Left lung (tissue), 10 donors: ENCODE data around the gene GALNTL6. TPM values are rescaled to one million over a fixed set of nuclear protein-coding genes. Genes with fewer than 3 reads are reported as not detected.

Experiments used
- ATAC-seq: fragments of 200-7000 bp; cut with Tn5 transposase; one replicate; pipeline ENCODE4 v1.9.1; 2020; ENCODE audit warnings: moderate library complexity
- DNase-seq, 4 donors: peaks; one replicate each; pipeline ENCODE4 v3.0.0-alpha.2; 2013 to 2020
- H3K27ac ChIP-seq, 2 donors: fragments of 200-600 bp; sonication (generic) in 1 of 2; one replicate each; pipeline versions ENCODE4 v1.5.0 to v1.8.0; 2020 to 2021
- H3K27me3 ChIP-seq, 2 donors: fragments of 200-600 bp; sonication (generic) in 1 of 2; one replicate each; pipeline versions ENCODE4 v1.5.0 to v1.8.0; 2020 to 2021
- H3K36me3 ChIP-seq, 2 donors: fragments of 200-600 bp; sonication (generic) in 1 of 2; one replicate each; pipeline versions ENCODE4 v1.5.0 to v1.8.0; 2020 to 2021
- H3K4me1 ChIP-seq, 2 donors: fragments of 200-600 bp; one replicate each; pipeline ENCODE4 v1.8.0; 2021
- H3K4me3 ChIP-seq, 2 donors: fragments of 200-600 bp; sonication (generic) in 1 of 2; one replicate each; pipeline versions ENCODE4 v1.5.0 to v1.8.0; 2020 to 2021; ENCODE audit warnings: mild to moderate bottlenecking in 1 of 2
- H3K9me3 ChIP-seq, 2 donors: fragments of 200-600 bp; sonication (generic) in 1 of 2; one replicate each; pipeline versions ENCODE4 v1.5.0 to v1.8.0; 2020 to 2021
- CTCF ChIP-seq, 2 donors: fragments of 200-600 bp; sonication (generic) in 1 of 2; IDR thresholded peaks; one replicate each; pipeline versions ENCODE4 v1.5.0 to v1.8.0; 2021; ENCODE audit warnings: antibody characterized with exemption in 2 of 2
- intact Hi-C, 2 donors: fragments of 100-400 bp; cut with DNase I; formaldehyde crosslinking; loops; one replicate each; pipeline versions ENCODE4 v1.11.2 to v1.14.2; 2022
- polyA plus RNA-seq, 6 donors: library from polyadenylated mRNA; unstranded; fragments of 120-200 nt; gene quantifications; one replicate each; pipeline ENCODE4 v1.2.1, GENCODE V29; 2013; ENCODE audit not compliant: insufficient read length in 6 of 6
- total RNA-seq, 2 donors: library from RNA; stranded (reverse); fragmentation: NEBNext Ultra II Directional; extraction: Animal tissue kit (Norgen Biotek cat#: 25700); gene quantifications; one replicate each; pipeline ENCODE4 v1.2.1, GENCODE V29; 2021
- donor health status: DM: no; HTN: yes; CAD: no.
- donor health status: DM: no; HTN: no; CAD: no.

Gene GALNTL6
- total and polyA plus RNA-seq, 8 donors, result 0.11 to 0.16 (median 0.13) TPM; not detected in 5

- H3K27ac ChIP-seq, result no peak overlapping the region
- no peaks in the 10 kb centered on the region for H3K36me3 ChIP-seq
- intact Hi-C loops, result no loop called here
- no peak for DNase-seq
- no peaks in the 10 kb centered on the region for H3K4me1 ChIP-seq
- no peak overlapping the region for H3K4me3 ChIP-seq
- H3K9me3 ChIP-seq, result peaks cover 0 to 3% of the 10 kb centered on the region in 2 donors
- no peaks in the 10 kb centered on the region for H3K27me3 ChIP-seq
- no peak for TF ChIP-seq CTCF (IDR thresholded peaks at IDR 0.05)
- no peak for ATAC-seq
These were observed 815.1 kb downstream of the GALNTL6 start for GRCh38 chr4:172628263-172628662.

GRCh38 chr4:172630280-172630679, 817.1 kb downstream of the GALNTL6 start:
- ATAC-seq, result no peak
- Histone ChIP-seq H3K36me3 (no peaks in the 10 kb centered on the region), H3K9me3 (peaks cover 0 to 3% of the 10 kb centered on the region in 2 donors), H3K27ac (no peak overlapping the region), H3K4me3 (no peak overlapping the region), H3K4me1 (no peaks in the 10 kb centered on the region), H3K27me3 (no peaks in the 10 kb centered on the region)
- DNase-seq, result no peak
- intact Hi-C loops, result no loop called here
- TF ChIP-seq CTCF (IDR thresholded peaks at IDR 0.05), result no peak

- ATAC-seq, result no peak
- DNase-seq, result no peak
- intact Hi-C loops, result no loop called here
These were observed 818.6 kb downstream of the GALNTL6 start for GRCh38 chr4:172631832-172632231.

GRCh38 chr4:172648471-172648870, 835.3 kb downstream of the GALNTL6 start:
- no peaks in the 10 kb centered on the region for H3K36me3 ChIP-seq
- no peaks in the 10 kb centered on the region for H3K9me3 ChIP-seq
- intact Hi-C loops, result no loop called here
- TF ChIP-seq CTCF (IDR thresholded peaks at IDR 0.05), result no peak
- ATAC-seq (no peak), DNase-seq (no peak)
- no peak overlapping the region for H3K4me3 ChIP-seq
- H3K27me3 ChIP-seq, result no peaks in the 10 kb centered on the region
- no peaks in the 10 kb centered on the region for H3K4me1 ChIP-seq
- no peak overlapping the region for H3K27ac ChIP-seq

More at GRCh38 chr4:172631832-172632231, 818.6 kb downstream of the GALNTL6 start:
- H3K27me3 ChIP-seq, result no peaks in the 10 kb centered on the region
- H3K9me3 ChIP-seq, result peaks cover 0 to 3% of the 10 kb centered on the region in 2 donors
- no peaks in the 10 kb centered on the region for H3K4me1 ChIP-seq
- no peaks in the 10 kb centered on the region for H3K36me3 ChIP-seq
- H3K27ac ChIP-seq, result no peak overlapping the region
- no peak for TF ChIP-seq CTCF (IDR thresholded peaks at IDR 0.05)
- H3K4me3 ChIP-seq, result no peak overlapping the region

- no peak for TF ChIP-seq CTCF (IDR thresholded peaks at IDR 0.05)
- Histone ChIP-seq H3K27ac (no peak overlapping the region), H3K36me3 (no peaks in the 10 kb centered on the region), H3K4me1 (no peaks in the 10 kb centered on the region), H3K4me3 (no peak overlapping the region), H3K27me3 (no peaks in the 10 kb centered on the region), H3K9me3 (no peaks in the 10 kb centered on the region)
- no peak for ATAC-seq
- intact Hi-C loops, result no loop called here
- no peak for DNase-seq
These were observed 835.9 kb downstream of the GALNTL6 start for GRCh38 chr4:172649143-172649542.
